Measurements from ENCODE around the gene CEP41. TPM values are rescaled to one million over a fixed set of nuclear protein-coding genes. Genes with fewer than 3 reads are reported as not detected.

The CEP41 gene
- total RNA-seq, 1 donor, result 21.6 TPM

DNA sequence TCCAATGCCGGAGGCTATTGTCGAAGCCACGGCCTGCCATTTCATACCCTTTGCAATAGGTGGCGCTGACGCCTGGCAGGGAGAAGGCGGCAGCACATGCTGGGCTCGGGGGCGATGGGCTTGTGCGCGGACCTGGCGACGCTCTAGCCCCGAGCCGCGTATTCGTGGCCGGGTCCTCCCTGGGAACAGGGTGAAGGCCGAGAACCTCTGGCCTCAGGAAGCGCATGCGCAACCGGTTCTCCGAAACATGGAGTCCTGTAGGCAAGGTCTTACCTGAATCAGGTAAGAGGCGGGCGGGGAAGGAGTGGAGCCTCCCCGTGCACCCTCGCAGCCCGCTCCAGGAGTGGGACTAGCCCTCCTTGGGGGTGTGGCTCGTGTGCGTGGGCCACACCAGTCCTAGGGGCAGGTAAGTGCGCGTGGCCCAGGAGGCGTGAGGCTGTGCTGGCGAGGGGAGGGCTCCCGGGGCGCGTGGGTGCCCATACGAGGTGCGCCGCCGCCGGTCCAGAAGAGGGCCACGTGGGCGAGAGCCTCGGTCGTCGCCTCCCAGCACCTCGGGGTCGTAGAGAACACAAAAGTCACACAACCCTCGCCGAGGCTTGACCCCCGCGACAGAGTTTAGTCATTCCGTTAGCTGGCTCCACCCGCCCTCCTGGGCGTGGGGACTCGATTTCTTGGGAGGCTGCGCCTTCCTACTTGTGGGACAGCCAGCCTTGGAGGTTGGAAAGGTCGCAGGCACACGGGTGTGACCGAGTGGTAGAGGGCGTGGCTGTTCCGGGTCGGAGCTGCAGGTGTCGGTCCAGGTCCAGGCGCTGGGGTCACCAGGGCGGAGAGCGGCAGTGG is 45.5 kb upstream of the CEP41 start:
- TF ChIP-seq, protein P1, sequence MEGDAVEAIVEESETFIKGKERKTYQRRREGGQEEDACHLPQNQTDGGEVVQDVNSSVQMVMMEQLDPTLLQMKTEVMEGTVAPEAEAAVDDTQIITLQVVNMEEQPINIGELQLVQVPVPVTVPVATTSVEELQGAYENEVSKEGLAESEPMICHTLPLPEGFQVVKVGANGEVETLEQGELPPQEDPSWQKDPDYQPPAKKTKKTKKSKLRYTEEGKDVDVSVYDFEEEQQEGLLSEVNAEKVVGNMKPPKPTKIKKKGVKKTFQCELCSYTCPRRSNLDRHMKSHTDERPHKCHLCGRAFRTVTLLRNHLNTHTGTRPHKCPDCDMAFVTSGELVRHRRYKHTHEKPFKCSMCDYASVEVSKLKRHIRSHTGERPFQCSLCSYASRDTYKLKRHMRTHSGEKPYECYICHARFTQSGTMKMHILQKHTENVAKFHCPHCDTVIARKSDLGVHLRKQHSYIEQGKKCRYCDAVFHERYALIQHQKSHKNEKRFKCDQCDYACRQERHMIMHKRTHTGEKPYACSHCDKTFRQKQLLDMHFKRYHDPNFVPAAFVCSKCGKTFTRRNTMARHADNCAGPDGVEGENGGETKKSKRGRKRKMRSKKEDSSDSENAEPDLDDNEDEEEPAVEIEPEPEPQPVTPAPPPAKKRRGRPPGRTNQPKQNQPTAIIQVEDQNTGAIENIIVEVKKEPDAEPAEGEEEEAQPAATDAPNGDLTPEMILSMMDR (IDR thresholded peaks at IDR 0.05; ENCODE audit: insufficient read depth, low read length), result no peak
- no peak for DNase-seq (ENCODE audit: low read depth)
- no peak overlapping the region for H3K4me3 ChIP-seq (ENCODE audit: low read depth, low read length)

DNA sequence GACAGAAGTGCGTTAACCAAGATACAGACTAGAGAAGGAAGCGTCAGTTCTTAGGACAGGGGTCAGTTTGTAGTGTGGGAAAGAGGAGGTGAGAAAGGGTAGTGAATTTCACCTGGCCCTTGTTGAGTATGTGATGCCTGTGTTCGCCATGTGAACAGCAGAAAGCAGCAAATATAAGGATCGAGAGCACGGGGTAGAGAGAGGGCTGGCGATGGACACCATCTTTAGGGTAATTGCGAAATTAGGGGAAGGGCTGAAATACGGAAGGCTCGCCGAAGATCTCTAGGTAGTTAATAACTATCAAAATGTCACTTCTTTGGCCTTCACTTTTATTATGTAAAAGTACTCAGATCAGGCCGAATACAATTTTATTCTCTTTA is 44.9 kb upstream of the CEP41 start:
- no peak for DNase-seq (ENCODE audit: low read depth)
- TF ChIP-seq, protein P1 (IDR thresholded peaks at IDR 0.05; ENCODE audit: insufficient read depth, low read length), result no peak
- H3K4me3 ChIP-seq (ENCODE audit: low read depth, low read length), result no peak overlapping the region

DNA sequence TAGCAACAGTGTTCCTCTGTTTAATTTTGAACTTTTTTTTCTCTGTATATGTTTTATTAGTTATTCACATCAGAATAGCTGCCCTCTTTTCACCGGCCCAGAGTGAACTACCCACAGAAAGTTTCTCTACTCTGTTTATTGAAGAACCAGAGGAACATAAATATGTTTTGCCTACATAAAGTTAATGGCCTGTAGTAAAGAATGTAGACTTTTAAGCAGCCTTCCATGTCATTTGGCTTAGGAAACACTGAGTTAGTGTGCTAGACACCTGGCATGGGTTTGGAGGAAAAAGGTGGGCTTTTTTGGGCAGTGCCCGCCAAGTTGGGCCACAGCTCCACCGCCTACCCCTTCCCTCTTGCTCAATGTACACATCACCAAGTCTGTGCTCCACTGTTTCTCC is 42.2 kb upstream of the CEP41 start:
- no peak for DNase-seq (ENCODE audit: low read depth)
- no peak overlapping the region for H3K4me3 ChIP-seq (ENCODE audit: low read depth, low read length)
- TF ChIP-seq, protein P1 (IDR thresholded peaks at IDR 0.05; ENCODE audit: insufficient read depth, low read length), result no peak

DNA sequence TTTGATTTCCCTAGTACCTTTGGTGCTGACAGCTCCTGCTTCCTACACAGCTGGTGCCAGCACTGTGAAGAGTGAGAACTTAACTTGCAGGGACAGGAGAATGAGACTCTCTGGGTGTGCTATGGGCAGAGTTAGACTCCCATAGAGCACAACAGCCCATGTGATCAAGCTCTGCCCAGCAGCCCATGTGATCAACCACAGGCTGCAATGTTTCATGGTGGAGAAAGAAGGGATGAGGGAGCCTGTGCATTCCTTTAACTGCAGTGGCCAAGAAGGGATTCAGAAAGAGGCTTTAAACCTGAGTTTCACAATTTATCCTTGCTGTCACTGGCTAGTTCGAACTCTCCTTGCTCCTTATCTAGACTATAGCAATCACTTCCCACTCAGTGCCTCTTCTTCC is 41.1 kb upstream of the CEP41 start:
- TF ChIP-seq, protein P1 (IDR thresholded peaks at IDR 0.05; ENCODE audit: insufficient read depth, low read length), result no peak
- DNase-seq (ENCODE audit: low read depth), result peak; percentile 85
- H3K4me3 ChIP-seq (ENCODE audit: low read depth, low read length), result no peak overlapping the region

DNA sequence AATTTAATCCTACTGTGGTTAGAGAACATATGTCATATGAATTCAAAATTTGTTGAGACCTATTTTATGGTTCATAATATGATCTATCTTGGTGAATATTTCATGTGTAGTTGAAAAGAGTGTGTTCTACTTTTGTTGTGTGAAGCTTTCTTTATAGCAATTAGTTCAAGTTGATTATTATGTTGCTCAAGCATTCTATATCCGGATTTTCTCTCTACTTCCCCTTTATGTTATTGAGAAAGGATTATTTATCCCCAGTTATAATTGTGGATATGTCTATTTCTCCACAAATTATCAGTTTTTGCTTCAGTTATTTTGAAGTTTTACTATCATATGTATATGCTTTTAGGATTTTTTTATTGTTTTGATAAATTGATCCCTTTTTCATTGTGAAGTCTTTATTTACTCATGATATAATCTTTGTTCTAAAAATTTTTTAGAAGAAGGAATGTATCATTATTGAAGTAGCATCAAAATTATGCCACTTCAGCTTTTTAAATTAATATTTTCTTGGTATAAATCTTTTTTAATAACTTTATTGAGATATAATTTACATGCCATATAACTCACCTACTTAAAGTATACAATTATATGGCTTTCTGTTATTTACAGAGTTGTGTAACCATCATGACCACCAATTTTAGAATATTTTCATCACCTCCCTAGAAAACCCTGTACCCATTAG is 39.0 kb upstream of the CEP41 start:
- no peak overlapping the region for H3K4me3 ChIP-seq (ENCODE audit: low read depth, low read length)
- TF ChIP-seq, protein P1 (IDR thresholded peaks at IDR 0.05; ENCODE audit: insufficient read depth, low read length), result no peak
- DNase-seq (ENCODE audit: low read depth), result no peak

DNA sequence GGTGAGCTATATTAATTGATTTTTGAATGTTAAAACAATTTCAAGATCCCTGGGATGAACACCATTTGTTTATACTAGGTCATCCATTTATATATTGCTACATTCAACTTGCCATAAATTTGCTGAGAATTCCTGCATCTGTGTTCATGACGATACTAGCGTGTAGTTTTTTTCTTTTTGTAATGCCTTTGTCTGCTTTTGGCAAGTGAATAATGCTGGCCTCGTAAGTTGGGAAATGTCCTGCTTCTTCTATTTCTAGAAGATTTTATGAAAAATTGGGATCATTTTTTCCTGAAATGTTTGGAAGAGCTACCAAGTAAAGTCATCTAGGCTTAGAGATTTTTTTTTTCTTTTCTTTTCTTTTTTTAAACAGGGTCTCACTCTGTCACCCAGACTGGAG is 38.2 kb upstream of the CEP41 start:
- DNase-seq (ENCODE audit: low read depth), result peak; percentile 46
- H3K4me3 ChIP-seq (ENCODE audit: low read depth, low read length), result no peak overlapping the region
- TF ChIP-seq, protein P1 (IDR thresholded peaks at IDR 0.05; ENCODE audit: insufficient read depth, low read length), result no peak
